Measurements from ENCODE around the gene DNM3. TPM values are rescaled to one million over a fixed set of nuclear protein-coding genes. Genes with fewer than 3 reads are reported as not detected.

Gene DNM3
- total RNA-seq, 1 donor from 2014 or later: 9.6 TPM

- no peaks in the 10 kb centered on the region for H3K36me3 ChIP-seq
- H3K27ac ChIP-seq: no peak overlapping the region
- no peaks in the 10 kb centered on the region for H3K9me3 ChIP-seq
- TF ChIP-seq, protein P1, sequence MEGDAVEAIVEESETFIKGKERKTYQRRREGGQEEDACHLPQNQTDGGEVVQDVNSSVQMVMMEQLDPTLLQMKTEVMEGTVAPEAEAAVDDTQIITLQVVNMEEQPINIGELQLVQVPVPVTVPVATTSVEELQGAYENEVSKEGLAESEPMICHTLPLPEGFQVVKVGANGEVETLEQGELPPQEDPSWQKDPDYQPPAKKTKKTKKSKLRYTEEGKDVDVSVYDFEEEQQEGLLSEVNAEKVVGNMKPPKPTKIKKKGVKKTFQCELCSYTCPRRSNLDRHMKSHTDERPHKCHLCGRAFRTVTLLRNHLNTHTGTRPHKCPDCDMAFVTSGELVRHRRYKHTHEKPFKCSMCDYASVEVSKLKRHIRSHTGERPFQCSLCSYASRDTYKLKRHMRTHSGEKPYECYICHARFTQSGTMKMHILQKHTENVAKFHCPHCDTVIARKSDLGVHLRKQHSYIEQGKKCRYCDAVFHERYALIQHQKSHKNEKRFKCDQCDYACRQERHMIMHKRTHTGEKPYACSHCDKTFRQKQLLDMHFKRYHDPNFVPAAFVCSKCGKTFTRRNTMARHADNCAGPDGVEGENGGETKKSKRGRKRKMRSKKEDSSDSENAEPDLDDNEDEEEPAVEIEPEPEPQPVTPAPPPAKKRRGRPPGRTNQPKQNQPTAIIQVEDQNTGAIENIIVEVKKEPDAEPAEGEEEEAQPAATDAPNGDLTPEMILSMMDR (IDR thresholded peaks at IDR 0.05): no peak
- intact Hi-C loops (cut with DNase I): no loop called here
- no peak overlapping the region for H3K4me3 ChIP-seq
- no peaks in the 10 kb centered on the region for H3K27me3 ChIP-seq
- H3K4me1 ChIP-seq: no peaks in the 10 kb centered on the region
- DNase-seq (ENCODE audit: low spot score in 2 of 2): no peak
Observed at GRCh38 chr1:172132836-172133235, 291.5 kb downstream of the DNM3 start.

DNA sequence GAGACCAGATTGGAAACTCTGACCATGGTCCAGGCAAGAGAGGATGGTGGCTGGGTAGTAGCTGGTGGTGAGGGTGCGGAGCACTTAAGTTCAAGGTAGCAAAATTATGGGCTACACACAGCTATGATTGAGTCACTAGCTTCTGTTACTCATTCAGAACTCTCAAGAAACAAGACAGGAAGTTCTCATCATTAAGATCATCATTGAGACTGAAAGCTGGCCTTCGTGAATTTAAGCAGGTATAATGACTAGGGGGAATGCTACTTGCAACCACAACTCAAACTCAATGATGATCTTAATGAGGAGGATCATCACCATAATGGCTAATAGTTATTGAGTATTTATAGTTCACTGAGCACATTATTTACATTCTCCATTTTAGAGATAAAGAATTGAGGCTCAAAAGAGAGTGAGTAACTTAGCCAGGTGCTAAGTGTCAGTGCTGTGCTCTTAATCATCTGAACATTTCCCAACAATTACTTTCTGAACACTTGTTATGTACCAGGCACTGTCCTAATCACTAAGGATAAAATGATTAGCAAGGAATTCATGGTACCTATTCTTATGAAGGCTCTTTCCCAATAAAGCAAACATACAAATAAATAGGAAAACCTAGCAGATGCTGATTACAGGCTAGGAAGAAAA, 292.9 kb downstream of the DNM3 start:
- no peaks in the 10 kb centered on the region for H3K36me3 ChIP-seq
- no peaks in the 10 kb centered on the region for H3K9me3 ChIP-seq
- H3K4me3 ChIP-seq: no peak overlapping the region
- no peaks in the 10 kb centered on the region for H3K27me3 ChIP-seq
- peak overlapping the region in 1 of 2 donors; percentile 92 for H3K27ac ChIP-seq
- DNase-seq (ENCODE audit: low spot score in 2 of 2): no peak
- intact Hi-C loops (cut with DNase I): no loop called here
- no peaks in the 10 kb centered on the region for H3K4me1 ChIP-seq
- TF ChIP-seq, protein P1 (IDR thresholded peaks at IDR 0.05): no peak

- TF ChIP-seq, protein P1 (IDR thresholded peaks at IDR 0.05): peak; percentile 25 to 45 (median 26)
- Histone ChIP-seq H3K27me3 (no peaks in the 10 kb centered on the region), H3K27ac (peak overlapping the region; percentile 92 to 95), H3K36me3 (no peaks in the 10 kb centered on the region), H3K9me3 (no peaks in the 10 kb centered on the region), H3K4me3 (no peak overlapping the region), H3K4me1 (no peaks in the 10 kb centered on the region)
- no peak for DNase-seq (ENCODE audit: low spot score in 2 of 2)
- intact Hi-C loops (cut with DNase I): loop anchor here (1.0 kb wide), 1 partner anchor 264 kb away; no protein-coding TSS in a partner anchor
Observed at GRCh38 chr1:172135076-172135672, 293.9 kb downstream of the DNM3 start.

DNA sequence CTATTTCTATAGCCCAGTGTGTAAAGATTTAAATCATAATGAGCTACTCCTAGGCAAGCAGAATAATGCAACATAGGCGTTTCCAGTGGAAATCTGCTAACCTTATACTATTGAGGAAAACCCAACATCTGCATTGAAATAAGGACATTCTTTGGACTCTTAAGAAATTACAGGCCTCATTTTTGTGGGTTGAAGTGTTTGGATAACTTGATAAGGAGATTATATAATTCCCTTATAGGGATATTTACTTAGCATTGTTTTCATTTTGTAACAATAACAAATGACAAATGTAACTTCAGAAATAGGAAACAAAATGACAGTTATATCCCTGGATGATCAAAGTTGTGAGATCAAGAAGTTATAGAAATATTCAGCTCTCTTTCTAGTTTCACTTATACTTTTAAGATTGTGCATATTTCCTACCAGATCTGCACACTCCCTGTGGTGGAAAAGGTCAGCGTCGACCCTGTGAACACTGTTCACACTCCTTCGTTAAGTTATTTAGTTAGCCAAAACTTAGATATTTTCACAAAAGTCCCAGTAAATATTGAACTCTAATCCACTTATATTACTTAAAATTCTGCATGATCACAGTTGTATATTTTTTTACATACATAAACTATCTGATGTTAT, 294.8 kb downstream of the DNM3 start:
- Histone ChIP-seq H3K4me1 (no peaks in the 10 kb centered on the region), H3K9me3 (no peaks in the 10 kb centered on the region), H3K4me3 (peak overlapping the region; percentile 19 to 38), H3K36me3 (no peaks in the 10 kb centered on the region), H3K27ac (peak overlapping the region; percentile 92 to 95), H3K27me3 (no peaks in the 10 kb centered on the region)
- TF ChIP-seq, protein P1 (IDR thresholded peaks at IDR 0.05): no peak
- intact Hi-C loops (cut with DNase I): loop anchor here (1.0 kb wide), 1 partner anchor 263 kb away; no protein-coding TSS in a partner anchor
- DNase-seq (ENCODE audit: low spot score in 2 of 2): no peak

- H3K27ac ChIP-seq: peak overlapping the region; percentile 92 to 95
- intact Hi-C loops (cut with DNase I): no loop called here
- DNase-seq (ENCODE audit: low spot score in 2 of 2): no peak
- H3K36me3 ChIP-seq: no peaks in the 10 kb centered on the region
- H3K9me3 ChIP-seq: no peaks in the 10 kb centered on the region
- no peaks in the 10 kb centered on the region for H3K4me1 ChIP-seq
- no peaks in the 10 kb centered on the region for H3K27me3 ChIP-seq
- peak overlapping the region; percentile 19 to 38 for H3K4me3 ChIP-seq
- TF ChIP-seq, protein P1 (IDR thresholded peaks at IDR 0.05): no peak
Observed at GRCh38 chr1:172136925-172137324, 295.6 kb downstream of the DNM3 start.

Measured in ascending aorta (tissue), 2 donors.